Lower leg skin (tissue), 3 donors: Measurements from ENCODE around the gene GATAD2B.

Experiments used
- CTCF ChIP-seq, 3 donors: fragments of 450-650 bp; IDR thresholded peaks; one replicate each; pipeline ENCODE4 v1.5.1; 2016; ENCODE audit warnings: antibody characterized with exemption in 3 of 3, mild to moderate bottlenecking in 3 of 3, moderate library complexity in 2 of 3
- POLR2A ChIP-seq, 2 donors: fragments of 450-650 bp; IDR thresholded peaks; one replicate each; pipeline ENCODE4 v1.6.1; 2016 to 2017; ENCODE audit warnings: antibody characterized with exemption in 2 of 2, mild to moderate bottlenecking in 1 of 2, moderate library complexity in 1 of 2

DNA sequence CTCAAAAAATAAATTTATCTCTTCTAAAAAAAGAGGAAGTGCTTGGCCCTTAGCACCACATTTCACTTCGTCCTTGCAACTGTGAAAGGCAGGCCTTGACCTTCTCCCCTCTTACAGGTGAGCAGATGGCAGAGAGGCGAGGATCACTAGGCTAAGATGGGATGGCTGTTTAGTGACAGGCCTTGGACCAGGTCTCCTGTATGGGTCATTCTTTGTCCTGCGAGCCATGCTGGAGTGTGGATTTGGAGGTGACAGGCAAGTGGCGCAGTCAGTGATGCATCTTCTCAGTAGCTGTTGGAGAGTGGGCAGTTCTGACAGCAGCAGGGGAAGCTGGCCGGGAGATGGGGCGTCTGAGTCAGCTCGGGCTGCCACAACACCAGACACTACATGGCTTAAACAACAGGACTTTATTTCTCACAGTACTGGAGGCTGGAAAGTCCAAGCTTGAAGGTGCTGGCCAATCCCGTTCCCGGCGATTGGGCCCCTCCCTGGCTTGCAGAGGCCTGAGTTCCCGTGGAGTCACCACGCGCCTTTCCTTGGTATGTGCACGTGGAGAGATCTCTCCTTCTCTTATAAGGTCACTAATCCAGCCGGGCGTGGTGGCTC is 131.0 kb downstream of the GATAD2B start:
- no peak for TF ChIP-seq CTCF (IDR thresholded peaks at IDR 0.05)
- TF ChIP-seq POLR2A (IDR thresholded peaks at IDR 0.05): no peak
